Endodermal cell (in vitro differentiated cells): ENCODE measurements around the gene CACNG7. TPM values are rescaled to one million over a fixed set of nuclear protein-coding genes. Genes with fewer than 3 reads are reported as not detected.
"Not testable (repeated sequence)": the region's sequence is repeated elsewhere in the genome, so short reads cannot be mapped to it uniquely, and the experiment has no call there.

Source experiments
- DNase-seq: peaks from one replicate; pipeline ENCODE4 v3.0.0-alpha.2; 2017
- H3K27ac ChIP-seq: 2 replicates; pipeline ENCODE4 v1.5.1; 2013; ENCODE audit warnings: mild to moderate bottlenecking, low read depth, low read length, moderate library complexity
- H3K27me3 ChIP-seq: 2 replicates; pipeline ENCODE4 v1.6.1; 2013; ENCODE audit warnings: mild to moderate bottlenecking, low read length, moderate library complexity; ENCODE audit not compliant: insufficient read depth, control insufficient read depth, poor library complexity, severe bottlenecking
- H3K36me3 ChIP-seq: 2 replicates; pipeline ENCODE4 v1.7.0; 2013; ENCODE audit warnings: mild to moderate bottlenecking, low read length, moderate library complexity; ENCODE audit not compliant: control insufficient read depth, insufficient read depth
- H3K4me1 ChIP-seq: one replicate; pipeline ENCODE4 v1.7.0; 2013; ENCODE audit warnings: low read length; ENCODE audit not compliant: control insufficient read depth, insufficient read depth
- H3K4me3 ChIP-seq: 2 replicates; pipeline ENCODE4 v1.5.1; 2013; ENCODE audit warnings: mild to moderate bottlenecking, low read length, moderate library complexity
- H3K9ac ChIP-seq: 2 replicates; pipeline ENCODE4 v1.6.1; 2013; ENCODE audit warnings: mild to moderate bottlenecking, low read length, moderate library complexity; ENCODE audit not compliant: poor library complexity, severe bottlenecking; ENCODE audit errors: extremely low read depth
- H3K9me3 ChIP-seq: 2 replicates; pipeline ENCODE4 v1.6.1; 2013; ENCODE audit warnings: mild to moderate bottlenecking, low read length, moderate library complexity; ENCODE audit not compliant: control insufficient read depth
- H3K27ac Mint-ChIP-seq: 2 replicates; pipeline ENCODE4 v1.8.0; 2020; ENCODE audit warnings: mixed read lengths
- H3K27me3 Mint-ChIP-seq: 2 replicates; pipeline ENCODE4 v1.8.0; 2021; ENCODE audit warnings: mild to moderate bottlenecking, mixed read lengths; ENCODE audit not compliant: insufficient read depth
- H3K36me3 Mint-ChIP-seq: 2 replicates; pipeline ENCODE4 v1.8.0; 2020; ENCODE audit warnings: low read depth, mixed read lengths
- H3K4me1 Mint-ChIP-seq: 2 replicates; pipeline ENCODE4 v1.8.0; 2020; ENCODE audit warnings: mixed read lengths
- H3K4me3 Mint-ChIP-seq: 2 replicates; pipeline ENCODE4 v1.8.0; 2020; ENCODE audit warnings: mild to moderate bottlenecking, moderate library complexity, mixed read lengths
- H3K9me3 Mint-ChIP-seq: 2 replicates; pipeline ENCODE4 v1.8.0; 2020; ENCODE audit warnings: mild to moderate bottlenecking, mixed read lengths
- WGBS, 2 experiments: methylation state at CpG; one replicate each; pipeline versions ENCODE4 v1.1.5 to v1.1.7; 2013; ENCODE audit warnings: missing lambda C conversion rate in 2 of 2, mixed read lengths in 1 of 2; ENCODE audit not compliant: insufficient coverage in 1 of 2, insufficient read length in 1 of 2; 5-methylcytosine and 5-hydroxymethylcytosine counted together
- total RNA-seq, 2 donors: library from RNA; stranded (reverse); fragmentation: NEBNext Ultra II Directional in 1 of 2; extraction: Animal tissue kit (Norgen Biotek cat#: 25700) in 1 of 2; gene quantifications; 2 replicates in 1 of 2; 3 replicates in 1 of 2; pipeline ENCODE4 v1.2.1, GENCODE V29; 2021
- TF ChIP-seq, protein P1 (sequence below): fragments of 200-600 bp; sonication (generic); conservative IDR thresholded peaks from 2 replicates; pipeline ENCODE4 v1.5.0; 2021; ENCODE audit warnings: antibody characterized with exemption, mild to moderate bottlenecking

CACNG7 gene
- total RNA-seq, 2 donors from 2014 or later, result 2.7 to 3.4 TPM

GRCh38 chr19:53947624-53948023 is 38.5 kb downstream of the CACNG7 start:
- Mint-ChIP-seq H3K27me3 (peaks cover 31% of the 10 kb centered on the region), H3K4me1 (peaks cover 2% of the 10 kb centered on the region), H3K9me3 (peaks cover 2% of the 10 kb centered on the region), H3K4me3 (no peak overlapping the region), H3K36me3 (no peaks in the 10 kb centered on the region), H3K27ac (no peak overlapping the region)
- TF ChIP-seq, protein P1, sequence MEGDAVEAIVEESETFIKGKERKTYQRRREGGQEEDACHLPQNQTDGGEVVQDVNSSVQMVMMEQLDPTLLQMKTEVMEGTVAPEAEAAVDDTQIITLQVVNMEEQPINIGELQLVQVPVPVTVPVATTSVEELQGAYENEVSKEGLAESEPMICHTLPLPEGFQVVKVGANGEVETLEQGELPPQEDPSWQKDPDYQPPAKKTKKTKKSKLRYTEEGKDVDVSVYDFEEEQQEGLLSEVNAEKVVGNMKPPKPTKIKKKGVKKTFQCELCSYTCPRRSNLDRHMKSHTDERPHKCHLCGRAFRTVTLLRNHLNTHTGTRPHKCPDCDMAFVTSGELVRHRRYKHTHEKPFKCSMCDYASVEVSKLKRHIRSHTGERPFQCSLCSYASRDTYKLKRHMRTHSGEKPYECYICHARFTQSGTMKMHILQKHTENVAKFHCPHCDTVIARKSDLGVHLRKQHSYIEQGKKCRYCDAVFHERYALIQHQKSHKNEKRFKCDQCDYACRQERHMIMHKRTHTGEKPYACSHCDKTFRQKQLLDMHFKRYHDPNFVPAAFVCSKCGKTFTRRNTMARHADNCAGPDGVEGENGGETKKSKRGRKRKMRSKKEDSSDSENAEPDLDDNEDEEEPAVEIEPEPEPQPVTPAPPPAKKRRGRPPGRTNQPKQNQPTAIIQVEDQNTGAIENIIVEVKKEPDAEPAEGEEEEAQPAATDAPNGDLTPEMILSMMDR, result peak; percentile 68
- Histone ChIP-seq H3K9ac (no peak overlapping the region), H3K27me3 (peaks cover 11% of the 10 kb centered on the region), H3K9me3 (no peaks in the 10 kb centered on the region), H3K36me3 (no peaks in the 10 kb centered on the region), H3K4me1 (no peaks in the 10 kb centered on the region), H3K27ac (no peak overlapping the region), H3K4me3 (no peak overlapping the region)
- WGBS, 2 experiments, result 71 to 79% methylated on average over 4 to 5 of the region's 5 CpGs
- peak; percentile 81 for DNase-seq

DNA sequence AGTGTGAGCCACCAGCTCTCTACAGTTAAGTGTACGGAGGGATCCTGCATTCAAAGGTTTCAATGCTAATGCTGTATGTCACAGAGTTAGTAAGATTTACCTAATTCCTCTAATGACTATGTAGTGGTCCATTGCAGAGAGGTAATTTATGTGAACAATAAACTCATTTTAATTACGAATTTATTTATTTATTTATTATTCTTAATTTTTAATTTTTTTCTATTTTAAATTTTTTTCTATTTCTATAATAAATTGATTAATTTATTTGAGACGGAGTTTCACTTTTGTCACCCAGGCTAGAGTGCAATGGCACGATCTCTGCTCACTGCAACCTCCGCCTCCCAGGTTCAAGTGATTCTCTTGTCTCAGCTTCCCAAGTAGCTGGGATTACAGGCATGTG is 39.5 kb downstream of the CACNG7 start:
- H3K27ac ChIP-seq, DNase-seq, H3K9me3 ChIP-seq, H3K36me3 Mint-ChIP-seq, H3K4me1 Mint-ChIP-seq, H3K9ac ChIP-seq, H3K36me3 ChIP-seq, H3K4me3 Mint-ChIP-seq, H3K27me3 ChIP-seq, H3K27ac Mint-ChIP-seq, H3K4me3 ChIP-seq, H3K9me3 Mint-ChIP-seq, H3K4me1 ChIP-seq: not testable (repeated sequence)
- H3K27me3 Mint-ChIP-seq, result peaks cover 25% of the 10 kb centered on the region
- 88 to 95% methylated on average over 3 to 4 of the region's 5 CpGs for WGBS, 2 experiments

- Mint-ChIP-seq H3K27me3 (peaks cover 13% of the 10 kb centered on the region), H3K4me1 (no peaks in the 10 kb centered on the region), H3K27ac (no peak overlapping the region), H3K4me3 (no peak overlapping the region), H3K9me3 (peaks cover 2% of the 10 kb centered on the region), H3K36me3 (no peaks in the 10 kb centered on the region)
- Histone ChIP-seq H3K4me1 (no peaks in the 10 kb centered on the region), H3K27ac (no peak overlapping the region), H3K4me3 (no peak overlapping the region), H3K9ac (no peak overlapping the region), H3K36me3 (no peaks in the 10 kb centered on the region), H3K9me3 (no peaks in the 10 kb centered on the region), H3K27me3 (peaks cover 5% of the 10 kb centered on the region)
- 78 to 82% methylated on average over 2 to 10 of the region's 11 CpGs for WGBS, 2 experiments
- TF ChIP-seq, protein P1, result no peak
- no peak for DNase-seq
Observed at GRCh38 chr19:53951436-53951835, 42.4 kb downstream of the CACNG7 start.

DNA sequence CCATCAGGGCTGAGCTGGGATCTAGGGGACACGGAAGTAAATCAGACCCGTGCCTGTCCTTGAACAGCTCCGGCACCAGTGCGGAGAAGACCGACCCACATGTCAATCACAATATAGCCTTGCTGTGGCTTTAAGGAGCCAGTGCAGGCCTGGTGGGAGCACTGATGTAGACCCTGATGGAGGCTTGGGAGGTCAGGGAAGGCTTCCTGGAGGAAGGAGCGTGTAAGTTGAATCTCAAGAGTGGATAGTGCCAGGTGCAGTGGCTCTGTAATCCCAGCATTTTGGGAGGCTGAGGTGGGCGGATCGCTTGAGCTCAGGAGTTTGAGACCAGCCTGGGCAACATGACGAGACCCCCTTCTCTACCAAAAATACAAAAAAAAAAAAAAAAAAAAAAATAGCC is 42.9 kb downstream of the CACNG7 start:
- 85 to 94% methylated on average over 5 to 6 of the region's 9 CpGs for whole genome bisulfite sequencing, 2 experiments
- no peak for DNase-seq
- no peaks in the 10 kb centered on the region for H3K4me1 ChIP-seq
- peaks cover 5% of the 10 kb centered on the region for H3K27me3 ChIP-seq
- peaks cover under 1% of the 10 kb centered on the region for H3K4me1 Mint-ChIP-seq
- no peaks in the 10 kb centered on the region for H3K9me3 ChIP-seq
- TF ChIP-seq, protein P1, result no peak
- no peak overlapping the region for H3K4me3 Mint-ChIP-seq
- peaks cover 2% of the 10 kb centered on the region for H3K9me3 Mint-ChIP-seq
- H3K36me3 ChIP-seq, result no peaks in the 10 kb centered on the region
- H3K9ac ChIP-seq, result no peak overlapping the region
- no peak overlapping the region for H3K27ac ChIP-seq
- no peaks in the 10 kb centered on the region for H3K36me3 Mint-ChIP-seq
- no peak overlapping the region for H3K27ac Mint-ChIP-seq
- no peak overlapping the region for H3K4me3 ChIP-seq
- peaks cover 13% of the 10 kb centered on the region for H3K27me3 Mint-ChIP-seq
